ENCODE results near the gene CTSW.

The CTSW gene

GRCh38 chr11:65906602-65907001, 27.0 kb downstream of the CTSW start:
- DNase-seq: peak; percentile 70

- DNase-seq: no peak
These were observed 28.2 kb downstream of the CTSW start for GRCh38 chr11:65907878-65908277.

- peak; percentile 67 for DNase-seq
These were observed 32.3 kb downstream of the CTSW start for GRCh38 chr11:65911682-65912568.

- no peak for DNase-seq
These were observed 33.2 kb downstream of the CTSW start for GRCh38 chr11:65912845-65913244.

GRCh38 chr11:65915101-65915820, 35.6 kb downstream of the CTSW start:
- DNase-seq: no peak

GRCh38 chr11:65915821-65916251, 36.2 kb downstream of the CTSW start:
- DNase-seq: no peak

- no peak for DNase-seq
These were observed 36.8 kb downstream of the CTSW start for GRCh38 chr11:65916391-65916790.

- no peak for DNase-seq
These were observed 37.4 kb downstream of the CTSW start for GRCh38 chr11:65917077-65917433.

GRCh38 chr11:65917434-65918210, 38.0 kb downstream of the CTSW start:
- no peak for DNase-seq

- DNase-seq: peak; percentile 63
These were observed 38.8 kb downstream of the CTSW start, which contains the start of gene C11orf68 for GRCh38 chr11:65918211-65919140. Gene C11orf68, minus strand, starts transcription at chr11:65919062. Its CDS starts 31 bp downstream, at chr11:65919031.

- peak; percentile 99 for DNase-seq
These were observed 39.5 kb downstream of the CTSW start, which contains the start of gene DRAP1 for GRCh38 chr11:65919141-65919572. Gene DRAP1, plus strand, starts transcription at chr11:65919426. Its CDS starts 76 bp downstream, at chr11:65919502.

- peak; percentile 58 for DNase-seq
These were observed 40.1 kb downstream of the CTSW start for GRCh38 chr11:65919573-65920371.

- no peak for DNase-seq
These were observed 40.8 kb downstream of the CTSW start for GRCh38 chr11:65920372-65920802.

- DNase-seq: no peak
These were observed 41.5 kb downstream of the CTSW start for GRCh38 chr11:65921033-65921555.

GRCh38 chr11:65921876-65922275, 42.2 kb downstream of the CTSW start:
- DNase-seq: no peak

GRCh38 chr11:65922565-65922964, 42.9 kb downstream of the CTSW start:
- no peak for DNase-seq

GRCh38 chr11:65925397-65925796, 45.8 kb downstream of the CTSW start:
- no peak for DNase-seq

- DNase-seq: peak; percentile 96
These were observed 48.3 kb downstream of the CTSW start for GRCh38 chr11:65927904-65928397.

- peak; percentile 78 for DNase-seq
These were observed 49.0 kb downstream of the CTSW start for GRCh38 chr11:65928667-65929066.

GRCh38 chr11:65931773-65932557, 52.3 kb downstream of the CTSW start:
- no peak for DNase-seq
